CD4-positive, alpha-beta memory T cell (primary cell): ENCODE data around the gene CEBPZ. TPM values are rescaled to one million over a fixed set of nuclear protein-coding genes. Genes with fewer than 3 reads are reported as not detected.

Experiments
- CTCF ChIA-PET: fragments of 350-600 bp; sonication (Branson Sonifier 250); formaldehyde crosslinking; loops from one replicate; lab custom pipeline; 2021; ENCODE audit warnings: inconsistent platforms; ENCODE audit not compliant: partially characterized antibody; lab: Charles Lee
- POLR2A ChIA-PET: fragments of 350-600 bp; sonication (Branson Sonifier 250); formaldehyde crosslinking; loops from one replicate; lab custom pipeline; 2021; ENCODE audit not compliant: partially characterized antibody; lab: Charles Lee
- DNase-seq, 5 donors: peaks; one replicate each; pipeline versions ENCODE4 v3.0.0 to v3.0.0-alpha.2; 2020 to 2022; ENCODE audit warnings: mixed read lengths in 1 of 5
- H3K27ac ChIP-seq: one replicate; pipeline ENCODE4 v1.7.0; 2013; ENCODE audit warnings: low read depth, low read length
- H3K27me3 ChIP-seq: 2 replicates; pipeline ENCODE4 v1.7.0; 2013; ENCODE audit warnings: mild to moderate bottlenecking, low read length, moderate library complexity; ENCODE audit not compliant: insufficient read depth
- H3K36me3 ChIP-seq: 2 replicates; pipeline ENCODE4 v1.7.0; 2013; ENCODE audit warnings: mild to moderate bottlenecking, low read length, moderate library complexity; ENCODE audit not compliant: insufficient read depth
- H3K4me1 ChIP-seq: 2 replicates; pipeline ENCODE4 v1.7.0; 2013; ENCODE audit warnings: mild to moderate bottlenecking, low read length, moderate library complexity; ENCODE audit not compliant: insufficient read depth
- H3K4me3 ChIP-seq, 2 donors: one replicate each; pipeline ENCODE4 v1.7.0; 2013; ENCODE audit warnings: low read length in 2 of 2, mild to moderate bottlenecking in 1 of 2
- H3K9me3 ChIP-seq, 2 donors: one replicate each; pipeline ENCODE4 v1.7.0; 2013; ENCODE audit warnings: low read length in 2 of 2, control low read depth in 1 of 2; ENCODE audit not compliant: control insufficient read depth in 1 of 2
- H3K27ac Mint-ChIP-seq, 7 donors: one replicate each; pipeline ENCODE4 v1.8.0; 2020 to 2021; ENCODE audit warnings: mixed read lengths in 7 of 7, mild to moderate bottlenecking in 6 of 7, inconsistent platforms in 3 of 7, moderate library complexity in 3 of 7
- H3K27me3 Mint-ChIP-seq, 2 donors: one replicate each; pipeline ENCODE4 v1.8.0; 2020 to 2021; ENCODE audit warnings: mixed read lengths in 2 of 2
- H3K36me3 Mint-ChIP-seq, 2 donors: one replicate each; pipeline ENCODE4 v1.8.0; 2020 to 2021; ENCODE audit warnings: mixed read lengths in 2 of 2, inconsistent platforms in 1 of 2, mild to moderate bottlenecking in 1 of 2
- H3K4me1 Mint-ChIP-seq, 4 donors: one replicate each; pipeline ENCODE4 v1.8.0; 2020 to 2021; ENCODE audit warnings: mixed read lengths in 4 of 4, mild to moderate bottlenecking in 1 of 4
- H3K4me3 Mint-ChIP-seq, 8 donors: one replicate each; pipeline ENCODE4 v1.8.0; 2020 to 2021; ENCODE audit warnings: mixed read lengths in 8 of 8, mild to moderate bottlenecking in 7 of 8, moderate library complexity in 6 of 8, inconsistent platforms in 3 of 8
- H3K9me3 Mint-ChIP-seq, 8 donors: one replicate each; pipeline ENCODE4 v1.8.0; 2020 to 2021; ENCODE audit warnings: mixed read lengths in 8 of 8, mild to moderate bottlenecking in 5 of 8, inconsistent platforms in 3 of 8, moderate library complexity in 1 of 8
- intact Hi-C: fragments of 100-400 bp; cut with micrococcal nuclease; formaldehyde crosslinking; loops from one replicate; pipeline ENCODE4 v1.15.1; 2023
- polyA plus RNA-seq, 2 donors: library from polyadenylated mRNA; unstranded; fragments of 300-500 nt; fragmentation: Illumina TruSeq; gene quantifications; one replicate each; pipeline ENCODE4 v1.2.3, GENCODE V29; 2021
- total RNA-seq, 2 experiments: library from RNA; stranded (reverse); gene quantifications; one replicate each; pipeline ENCODE4 v1.2.3, GENCODE V29; 2021

Gene CEBPZ
- total and polyA plus RNA-seq, 4 experiments from 2014 or later = 28.3 to 70.9 (median 56.0) TPM

GRCh38 chr2:37156071-37156856 lies 75.1 kb downstream of the CEBPZ start:
- H3K9me3 Mint-ChIP-seq = peaks cover 0 to 2% (median 0%) of the 10 kb centered on the region in 8 donors
- H3K4me1 Mint-ChIP-seq = peaks cover 40 to 62% (median 54%) of the 10 kb centered on the region in 4 donors
- peak overlapping the region; percentile 83 to 96 (median 91) for H3K27ac Mint-ChIP-seq
- peaks cover 23 to 24% of the 10 kb centered on the region in 2 donors for H3K36me3 Mint-ChIP-seq
- H3K9me3 ChIP-seq = no peaks in the 10 kb centered on the region
- ChIA-PET POLR2A (interaction anchor here (0.9 to 1.6 kb wide), 8 partner anchors 13 to 190 kb away, joined by 3 to 10 read pairs (median 4); partner anchors contain the start of genes CEBPZ, CEBPZOS, NDUFAF7 and STRN), CTCF (interaction anchor here (3.9 kb wide), 1 partner anchor 13 kb away, joined by 25 read pairs; no protein-coding TSS in a partner anchor)
- no peaks in the 10 kb centered on the region for H3K27me3 Mint-ChIP-seq
- intact Hi-C loops = loop anchor here (1.0 to 5.0 kb wide), 4 partner anchors 41 to 189 kb away; partner anchors contain the start of genes CEBPZ, CEBPZOS, GPATCH11 and HEATR5B
- H3K27ac ChIP-seq = peak overlapping the region; percentile 72
- peak overlapping the region; percentile 62 to 63 for H3K4me3 ChIP-seq
- peak overlapping the region; percentile 88 to 96 (median 94) for H3K4me3 Mint-ChIP-seq
- DNase-seq = peak in 1 of 5 donors; percentile 56
- no peaks in the 10 kb centered on the region for H3K36me3 ChIP-seq
- H3K27me3 ChIP-seq = no peaks in the 10 kb centered on the region
- peaks cover 34% of the 10 kb centered on the region for H3K4me1 ChIP-seq

- Mint-ChIP-seq H3K36me3 (peaks cover 23 to 24% of the 10 kb centered on the region in 2 donors), H3K27me3 (no peaks in the 10 kb centered on the region), H3K27ac (peak overlapping the region in 6 of 7 donors; percentile 70 to 95 (median 89)), H3K4me1 (peaks cover 49 to 76% (median 65%) of the 10 kb centered on the region in 4 donors), H3K4me3 (peak overlapping the region; percentile 1 to 96 (median 93)), H3K9me3 (peaks cover 0 to 2% (median 0%) of the 10 kb centered on the region in 8 donors)
- Histone ChIP-seq H3K27ac (no peak overlapping the region), H3K9me3 (no peaks in the 10 kb centered on the region), H3K4me1 (peaks cover 48% of the 10 kb centered on the region), H3K27me3 (no peaks in the 10 kb centered on the region), H3K36me3 (no peaks in the 10 kb centered on the region), H3K4me3 (no peak overlapping the region)
- CTCF ChIA-PET = interaction anchor here (3.9 kb wide), 1 partner anchor 14 kb away, joined by 25 read pairs; no protein-coding TSS in a partner anchor
- intact Hi-C loops = loop anchor here (5.0 kb wide), 1 partner anchor 187 kb away; the partner anchor contains the start of gene STRN
- POLR2A ChIA-PET = no interaction called here
- DNase-seq = no peak
Measured at GRCh38 chr2:37154785-37155184, 76.6 kb downstream of the CEBPZ start.

- CTCF ChIA-PET = interaction anchor here (2.2 kb wide), 1 partner anchor 15 kb away, joined by 8 read pairs; no protein-coding TSS in a partner anchor
- Mint-ChIP-seq H3K4me1 (peaks cover 51 to 86% (median 69%) of the 10 kb centered on the region in 4 donors), H3K27ac (peak overlapping the region in 5 of 7 donors; percentile 43 to 80 (median 57)), H3K36me3 (peaks cover 29 to 33% of the 10 kb centered on the region in 2 donors), H3K9me3 (peaks cover 0 to 2% (median 0%) of the 10 kb centered on the region in 8 donors), H3K4me3 (peak overlapping the region in 2 of 8 donors; percentile 18 to 26), H3K27me3 (no peaks in the 10 kb centered on the region)
- no peak overlapping the region for H3K27ac ChIP-seq
- H3K9me3 ChIP-seq = no peaks in the 10 kb centered on the region
- peaks cover 54% of the 10 kb centered on the region for H3K4me1 ChIP-seq
- no peaks in the 10 kb centered on the region for H3K27me3 ChIP-seq
- no peak overlapping the region for H3K4me3 ChIP-seq
- no peaks in the 10 kb centered on the region for H3K36me3 ChIP-seq
- intact Hi-C loops = no loop called here
- POLR2A ChIA-PET = no interaction called here
- no peak for DNase-seq
Measured at GRCh38 chr2:37153224-37153623, 78.2 kb downstream of the CEBPZ start.

Other genes with a start within 250 kb of the CEBPZ start
- 10 to 100 TPM; 52.6 to 55.2 TPM for gene HEATR5B, start 147.2 kb downstream of the CEBPZ start, total RNA-seq
- 10 to 100 TPM in 1 of 2 donors, 1 to 10 TPM in 1; 6.1 to 20.7 TPM for gene HEATR5B, start 147.2 kb downstream of the CEBPZ start, polyA plus RNA-seq
- gene GPATCH11, start 147.1 kb downstream of the CEBPZ start, total RNA-seq = 10 to 100 TPM; 17.3 to 18.9 TPM
- gene GPATCH11, start 147.1 kb downstream of the CEBPZ start, polyA plus RNA-seq = 1 to 10 TPM; 9.2 to 9.9 TPM
- gene EIF2AK2, start 74.6 kb downstream of the CEBPZ start, total RNA-seq = 10 to 100 TPM; 28.8 to 31.6 TPM
- gene EIF2AK2, start 74.6 kb downstream of the CEBPZ start, polyA plus RNA-seq = 10 to 100 TPM; 14.6 to 44.1 TPM
- gene SULT6B1, start 42.9 kb downstream of the CEBPZ start, total RNA-seq = not detected
- not detected for gene SULT6B1, start 42.9 kb downstream of the CEBPZ start, polyA plus RNA-seq
- gene CEBPZOS, start 35.1 kb downstream of the CEBPZ start, total RNA-seq = 10 to 100 TPM; 39.6 to 41.0 TPM
- 10 to 100 TPM; 41.3 to 44.8 TPM for gene CEBPZOS, start 35.1 kb downstream of the CEBPZ start, polyA plus RNA-seq
- gene NDUFAF7, start 62 bp upstream of the CEBPZ start, total RNA-seq = 10 to 100 TPM; 36.8 to 37.9 TPM
- gene NDUFAF7, start 62 bp upstream of the CEBPZ start, polyA plus RNA-seq = 10 to 100 TPM in 1 of 2 donors, 1 to 10 TPM in 1; 7.4 to 10.1 TPM
- 10 to 100 TPM; 34.6 to 37.7 TPM for gene PRKD3, start 93.2 kb upstream of the CEBPZ start, total RNA-seq
- 10 to 100 TPM; 20.4 to 22.5 TPM for gene PRKD3, start 93.2 kb upstream of the CEBPZ start, polyA plus RNA-seq
- 1 to 10 TPM; 1.2 to 1.4 TPM for gene QPCT, start 113.0 kb upstream of the CEBPZ start, total RNA-seq
- 1 to 10 TPM in 1 of 2 donors, under 1 TPM in 1; 0.23 to 1.3 TPM for gene QPCT, start 113.0 kb upstream of the CEBPZ start, polyA plus RNA-seq